A549 (cell line): Measurements from ENCODE around the gene AUH. TPM values are rescaled to one million over a fixed set of nuclear protein-coding genes. Genes with fewer than 3 reads are reported as not detected.

Source experiments
- ATAC-seq, 2 experiments: fragments of 200-7000 bp in 1 of 2; fragments of >200 bp in 1 of 2; cut with Nextera tagmentation in 1 of 2; cut with Tn5 transposase in 1 of 2; 3 replicates each; pipeline versions ENCODE4 v1.8.0 to v1.9.1; 2018 to 2020; ENCODE audit warnings: mild to moderate bottlenecking in 1 of 2, moderate library complexity in 1 of 2
- CTCF ChIA-PET: fragments of 300-600 bp; sonication (Branson Sonifier 250); formaldehyde crosslinking; extraction: SDS; loops from one replicate; lab custom pipeline; 2021; ENCODE audit warnings: antibody characterized with exemption, inconsistent platforms; lab: Yijun Ruan, JAX
- POLR2A ChIA-PET: fragments of 350-600 bp; formaldehyde crosslinking; extraction: SDS; loops from one replicate; lab custom pipeline; 2021; ENCODE audit warnings: antibody characterized with exemption, inconsistent platforms; lab: Yijun Ruan, JAX
- DNase-seq, 2 experiments: peaks; one replicate each; pipeline versions ENCODE4 v3.0.0 to v3.0.0-alpha.2; 2011 to 2016; ENCODE audit warnings: low read depth in 1 of 2, low spot score in 1 of 2
- FAIRE-seq: peaks from 2 replicates; lab custom pipeline; 2011; peaks lifted over from hg19 to GRCh38; lab: Jason Lieb, UNC
- H3K27ac ChIP-seq, 2 experiments: fragments of >200 bp; sonication (Bioruptor Twin); formaldehyde crosslinking; 3 replicates each; pipeline ENCODE4 v1.5.1; 2016 to 2017
- H3K4me1 ChIP-seq: fragments of >200 bp; sonication (Bioruptor Twin); formaldehyde crosslinking; 3 replicates; pipeline ENCODE4 v1.6.1; 2016
- H3K4me2 ChIP-seq: fragments of >200 bp; sonication (Bioruptor Twin); formaldehyde crosslinking; 3 replicates; pipeline ENCODE4 v1.6.1; 2016
- H3K4me3 ChIP-seq: fragments of >200 bp; sonication (Bioruptor Twin); formaldehyde crosslinking; 3 replicates; pipeline ENCODE4 v1.5.1; 2016
- H3K9me3 ChIP-seq: fragments of >200 bp; sonication (Bioruptor Twin); formaldehyde crosslinking; 3 replicates; pipeline ENCODE4 v1.6.1; 2016
- BCL3 ChIP-seq: fragments of >200 bp; sonication (Bioruptor Twin); formaldehyde crosslinking; IDR thresholded peaks from 3 replicates; pipeline ENCODE4 v1.6.1; 2016
- CBX8 ChIP-seq: fragments of 200-600 bp; sonication (generic); IDR thresholded peaks from 2 replicates; pipeline ENCODE4 v1.6.1; 2016
- CHD4 ChIP-seq: fragments of 200-600 bp; sonication (generic); IDR thresholded peaks from 2 replicates; pipeline ENCODE4 v1.6.1; 2016; ENCODE audit warnings: antibody characterized with exemption, mild to moderate bottlenecking, borderline replicate concordance
- E2F6 ChIP-seq: IDR thresholded peaks from 2 replicates; pipeline ENCODE4 v1.6.1; 2012; ENCODE audit warnings: low read depth, borderline replicate concordance
- EHMT2 ChIP-seq: fragments of 200-600 bp; sonication (generic); IDR thresholded peaks from 2 replicates; pipeline ENCODE4 v1.6.1; 2016; ENCODE audit warnings: antibody characterized with exemption, low read depth, mild to moderate bottlenecking, moderate library complexity
- HES2 ChIP-seq: fragments of >200 bp; sonication (Bioruptor Twin); formaldehyde crosslinking; IDR thresholded peaks from 2 replicates; pipeline ENCODE4 v1.6.1; 2016
- HEYL ChIP-seq: fragments of 250-450 bp; sonication (Bioruptor Pico); IDR thresholded peaks from 2 replicates; pipeline ENCODE4 v1.8.0; 2021; ENCODE audit warnings: mild to moderate bottlenecking, moderate library complexity
- HOXB5 ChIP-seq: fragments of 250-450 bp; sonication (Bioruptor Pico); IDR thresholded peaks from 2 replicates; pipeline ENCODE4 v1.5.0; 2020; ENCODE audit warnings: mild to moderate bottlenecking, moderate library complexity
- KDM5A ChIP-seq: fragments of 200-600 bp; sonication (generic); IDR thresholded peaks from 2 replicates; pipeline ENCODE4 v1.6.1; 2016; ENCODE audit warnings: antibody characterized with exemption, mild to moderate bottlenecking
- NFE2L2 ChIP-seq: fragments of 150-350 bp; conservative IDR thresholded peaks from 2 replicates; pipeline ENCODE4 v1.6.1; 2014; ENCODE audit warnings: low read length
- NPAS2 ChIP-seq: fragments of 250-450 bp; sonication (Bioruptor Pico); IDR thresholded peaks from 2 replicates; pipeline ENCODE4 v1.8.0; 2022; ENCODE audit warnings: mild to moderate bottlenecking, moderate library complexity, borderline replicate concordance
- NR3C1 ChIP-seq: fragments of >200 bp; sonication (Bioruptor Twin); formaldehyde crosslinking; IDR thresholded peaks from 3 replicates; pipeline ENCODE4 v1.6.1; 2017
- PHF8 ChIP-seq: fragments of 200-600 bp; sonication (generic); IDR thresholded peaks from 2 replicates; pipeline ENCODE4 v1.6.1; 2016; ENCODE audit warnings: low read depth, mild to moderate bottlenecking, antibody characterized with exemption, moderate library complexity, borderline replicate concordance
- POLR2AphosphoS2 ChIP-seq: conservative IDR thresholded peaks from 2 replicates; pipeline ENCODE4 v1.6.1; 2012; ENCODE audit warnings: low read length, improper control_type of control experiment, inconsistent platforms
- RARB ChIP-seq: fragments of 250-450 bp; sonication (Bioruptor Pico); IDR thresholded peaks from 2 replicates; pipeline ENCODE4 v1.8.0; 2021; ENCODE audit warnings: mild to moderate bottlenecking, moderate library complexity
- RCOR1 ChIP-seq: fragments of 150-350 bp; IDR thresholded peaks from 2 replicates; pipeline ENCODE4 v1.6.1; 2014; ENCODE audit warnings: antibody characterized with exemption, low read length, low read depth
- USF2 ChIP-seq: fragments of 450-650 bp; IDR thresholded peaks from 2 replicates; pipeline ENCODE4 v1.6.1; 2014; ENCODE audit warnings: antibody characterized with exemption
- ZFP36 ChIP-seq: fragments of 450-650 bp; IDR thresholded peaks from 2 replicates; pipeline ENCODE4 v1.6.1; 2014; ENCODE audit warnings: borderline replicate concordance; ENCODE audit not compliant: partially characterized antibody
- WGBS: methylation state at CpG from one replicate; pipeline ENCODE4 v1.1.6; 2017; ENCODE audit errors: missing lambda C conversion rate; 5-methylcytosine and 5-hydroxymethylcytosine counted together
- polyA plus RNA-seq, 4 experiments: library from polyadenylated mRNA; depleted of rRNA in 3 of 4; stranded (reverse); fragments of >200 nt; fragmentation: RNase III in 1 of 4; extraction: RNeasy Plus Mini Kit Qiagen cat#74134 plus additional on column Dnase treatment in 1 of 4; gene quantifications; 2 replicates in 3 of 4; 3 replicates in 1 of 4; pipeline ENCODE4 v1.2.3, GENCODE V29; 2011 to 2017
- TF ChIP-seq, protein P1 (sequence below): IDR thresholded peaks from 2 replicates; pipeline ENCODE4 v1.6.1; 2012

The AUH gene
- polyA plus RNA-seq, 2 of the 4 experiments (the other 2 are of a cell fraction), result 11.1 to 15.9 TPM

- ATAC-seq (no peak), FAIRE-seq (no peak), DNase-seq (no peak)
- Histone ChIP-seq H3K27ac (no peak overlapping the region), H3K4me2 (no peak overlapping the region), H3K4me1 (peaks cover 20% of the 10 kb centered on the region; the same call in 2 of the 3 replicates), H3K9me3 (no peaks in the 10 kb centered on the region), H3K4me3 (no peak overlapping the region)
- 96% methylated on average over 12 of the region's 12 CpGs for WGBS
- POLR2A ChIA-PET, result interaction anchor here (1.2 kb wide), 1 partner anchor 14 kb away, joined by 5 read pairs; the partner anchor contains the start of gene NFIL3
- CTCF ChIA-PET, result interaction anchor here (0.7 to 3.2 kb wide), 8 partner anchors 13 to 495 kb away, joined by 3 to 9 read pairs (median 6); no protein-coding TSS in a partner anchor
- TF ChIP-seq POLR2AphosphoS2 (no peak), HES2 (no peak)
Observed at GRCh38 chr9:91410161-91410560, 48.4 kb upstream of the AUH start.

GRCh38 chr9:91408475-91408874, 46.8 kb upstream of the AUH start:
- ChIA-PET POLR2A (interaction anchor here (0.6 kb wide), 1 partner anchor 11 kb away, joined by 3 read pairs; no protein-coding TSS in a partner anchor), CTCF (interaction anchor here (0.8 kb wide), 1 partner anchor 375 kb away, joined by 3 read pairs; no protein-coding TSS in a partner anchor)
- DNase-seq (no peak), FAIRE-seq (no peak), ATAC-seq (no peak)
- H3K4me1 ChIP-seq, result peaks cover 20% of the 10 kb centered on the region; the same call in 2 of the 3 replicates
- no peak for TF ChIP-seq BCL3
- TF ChIP-seq NR3C1, result no peak
- no peak for TF ChIP-seq KDM5A
- no peak for TF ChIP-seq CBX8
- no peak for TF ChIP-seq USF2
- TF ChIP-seq RCOR1, result no peak
- TF ChIP-seq NFE2L2, result no peak
- no peak for TF ChIP-seq E2F6
- no peak for TF ChIP-seq NPAS2 (CRISPR knock-in tag)
- TF ChIP-seq CHD4, result no peak
- no peak overlapping the region for H3K4me2 ChIP-seq
- H3K9me3 ChIP-seq, result no peaks in the 10 kb centered on the region
- H3K27ac ChIP-seq, result no peak overlapping the region
- 94% methylated on average over 1 of the region's 1 CpG for WGBS
- H3K4me3 ChIP-seq, result no peak overlapping the region

DNA sequence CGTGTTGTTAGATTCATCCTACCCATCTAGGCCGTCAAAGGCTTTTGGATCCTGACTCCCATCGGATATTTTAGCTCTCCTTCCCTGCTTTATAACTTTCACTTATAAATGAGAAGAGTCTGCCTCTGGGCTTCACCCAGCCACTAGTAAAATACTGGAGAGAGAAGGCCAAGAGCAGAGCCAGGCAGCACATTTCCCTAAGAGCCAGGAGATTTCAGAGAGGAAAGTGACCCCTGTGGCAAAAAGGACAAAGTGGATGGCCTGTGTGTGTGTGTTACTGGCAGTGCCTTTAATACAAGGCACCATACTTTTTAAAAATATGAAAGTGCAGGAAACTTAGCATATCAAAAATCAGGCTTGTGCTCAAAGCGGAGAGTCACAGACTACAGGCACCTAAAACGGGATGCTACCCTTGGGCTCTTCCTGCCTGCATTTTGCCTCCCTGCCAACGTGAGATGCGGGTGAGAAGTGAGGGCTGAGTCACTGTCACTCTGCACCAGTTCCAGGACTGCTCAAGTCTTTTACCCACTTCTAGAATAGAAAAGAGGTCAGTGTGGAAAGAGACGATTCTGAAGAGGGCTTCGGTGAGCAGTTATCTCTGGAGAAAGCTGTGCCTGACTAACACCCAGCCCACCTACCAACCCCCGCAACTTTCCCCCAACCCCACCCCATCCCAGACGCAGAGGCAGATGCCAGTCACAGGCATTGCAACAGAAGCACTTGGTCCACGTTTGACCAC, 46.0 kb upstream of the AUH start:
- TF ChIP-seq, protein P1, sequence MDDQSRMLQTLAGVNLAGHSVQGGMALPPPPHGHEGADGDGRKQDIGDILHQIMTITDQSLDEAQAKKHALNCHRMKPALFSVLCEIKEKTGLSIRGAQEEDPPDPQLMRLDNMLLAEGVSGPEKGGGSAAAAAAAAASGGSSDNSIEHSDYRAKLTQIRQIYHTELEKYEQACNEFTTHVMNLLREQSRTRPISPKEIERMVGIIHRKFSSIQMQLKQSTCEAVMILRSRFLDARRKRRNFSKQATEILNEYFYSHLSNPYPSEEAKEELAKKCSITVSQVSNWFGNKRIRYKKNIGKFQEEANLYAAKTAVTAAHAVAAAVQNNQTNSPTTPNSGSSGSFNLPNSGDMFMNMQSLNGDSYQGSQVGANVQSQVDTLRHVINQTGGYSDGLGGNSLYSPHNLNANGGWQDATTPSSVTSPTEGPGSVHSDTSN, result no peak
- TF ChIP-seq HOXB5 (no peak), RCOR1 (no peak), HEYL (CRISPR knock-in tag) (no peak), EHMT2 (no peak), ZFP36 (no peak), PHF8 (no peak), RARB (no peak), HES2 (no peak), NFE2L2 (no peak)
- TF ChIP-seq, all 56 proteins: peak for 0
- Histone ChIP-seq H3K4me2 (no peak overlapping the region), H3K4me3 (no peak overlapping the region), H3K9me3 (no peaks in the 10 kb centered on the region), H3K27ac (no peak overlapping the region), H3K4me1 (peaks cover 14% of the 10 kb centered on the region; the same call in 2 of the 3 replicates)
- FAIRE-seq (no peak), ATAC-seq (peak in 1 of 2 experiments; percentile 42; a peak in 2 of 6 replicates), DNase-seq (no peak)
- CTCF ChIA-PET, result interaction anchor here (0.6 to 2.2 kb wide), 2 partner anchors 11 to 279 kb away, joined by 3 to 5 read pairs; no protein-coding TSS in a partner anchor
- 84% methylated on average over 11 of the region's 12 CpGs for WGBS
- POLR2A ChIA-PET, result interaction anchor here (0.6 kb wide), 1 partner anchor 11 kb away, joined by 3 read pairs; no protein-coding TSS in a partner anchor
